Activated T-cell treated with anti-CD3 and anti-CD28 coated beads for 1 hour (primary cell): ENCODE measurements around the gene CCDC85B.
A peak's percentile ranks its signal among the peaks of the same experiment; 100 is the strongest.
"Not testable (repeated sequence)": the region's sequence is repeated elsewhere in the genome, so short reads cannot be mapped to it uniquely, and the experiment has no call there.

ENCODE experiments used
- DNase-seq: peaks from one replicate; pipeline ENCODE4 v3.0.0-alpha.2; 2020; ENCODE audit warnings: low read depth

Gene CCDC85B

DNA sequence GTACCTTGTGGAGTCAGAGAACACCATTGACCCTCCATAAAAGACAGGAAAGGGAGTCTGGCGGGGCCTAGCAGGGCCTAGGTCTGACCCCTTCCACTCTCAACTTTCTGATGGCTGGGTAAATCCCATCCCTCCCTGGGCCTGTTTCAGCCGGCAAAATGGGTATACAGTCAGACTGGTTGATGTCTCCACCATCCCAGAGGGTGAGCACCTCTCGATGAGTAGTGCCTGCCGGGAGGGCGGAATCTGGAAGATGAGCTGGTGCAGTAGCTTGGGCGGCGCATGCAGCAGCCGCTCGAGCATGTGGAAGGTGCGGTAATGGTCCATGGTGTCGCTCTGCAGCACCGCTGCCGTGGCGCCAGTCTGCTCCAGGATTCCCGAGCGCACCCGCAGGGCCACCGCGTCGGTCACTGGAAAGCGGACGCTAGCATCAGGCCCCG is 2.7 kb upstream of the CCDC85B start:
- DNase-seq: no peak

DNA sequence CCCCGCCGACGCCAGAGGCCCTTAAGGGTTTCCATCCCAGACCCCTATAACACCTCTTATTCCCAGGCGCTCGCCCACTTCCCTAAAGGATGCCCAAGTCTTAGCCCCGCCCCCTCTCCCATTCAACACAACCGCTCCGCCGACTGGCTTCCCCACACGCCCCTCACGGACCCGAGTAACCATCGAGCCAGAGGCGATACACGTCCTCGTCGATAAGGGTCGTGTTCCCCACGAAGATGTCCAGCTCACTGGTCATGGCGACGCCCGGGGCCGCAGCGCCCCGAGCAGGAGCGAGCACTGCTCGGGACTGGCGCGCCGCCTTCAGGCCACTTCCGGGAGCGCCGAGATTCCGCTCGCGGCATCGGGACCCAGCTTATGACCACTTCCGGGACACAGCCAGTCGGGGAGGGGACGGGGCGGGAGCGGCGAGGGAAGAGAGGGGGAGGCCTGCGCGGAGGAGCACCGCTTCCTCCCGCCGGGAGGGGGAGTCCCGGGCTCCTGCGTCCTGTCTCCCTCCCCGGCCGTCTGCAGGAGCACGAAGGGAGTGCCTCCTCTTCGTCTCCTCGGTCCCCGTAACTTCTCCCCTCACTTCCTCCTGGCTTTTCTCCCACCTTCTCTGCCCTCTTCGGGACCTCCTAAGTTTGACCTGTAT is 2.2 kb upstream of the CCDC85B start, which contains the start of gene FIBP:
Gene FIBP (minus strand): TSS at position 309 of the 652 bp plus-strand sequence. CDS start 53 bp downstream, at position 256.
- DNase-seq: peak; percentile 92

DNA sequence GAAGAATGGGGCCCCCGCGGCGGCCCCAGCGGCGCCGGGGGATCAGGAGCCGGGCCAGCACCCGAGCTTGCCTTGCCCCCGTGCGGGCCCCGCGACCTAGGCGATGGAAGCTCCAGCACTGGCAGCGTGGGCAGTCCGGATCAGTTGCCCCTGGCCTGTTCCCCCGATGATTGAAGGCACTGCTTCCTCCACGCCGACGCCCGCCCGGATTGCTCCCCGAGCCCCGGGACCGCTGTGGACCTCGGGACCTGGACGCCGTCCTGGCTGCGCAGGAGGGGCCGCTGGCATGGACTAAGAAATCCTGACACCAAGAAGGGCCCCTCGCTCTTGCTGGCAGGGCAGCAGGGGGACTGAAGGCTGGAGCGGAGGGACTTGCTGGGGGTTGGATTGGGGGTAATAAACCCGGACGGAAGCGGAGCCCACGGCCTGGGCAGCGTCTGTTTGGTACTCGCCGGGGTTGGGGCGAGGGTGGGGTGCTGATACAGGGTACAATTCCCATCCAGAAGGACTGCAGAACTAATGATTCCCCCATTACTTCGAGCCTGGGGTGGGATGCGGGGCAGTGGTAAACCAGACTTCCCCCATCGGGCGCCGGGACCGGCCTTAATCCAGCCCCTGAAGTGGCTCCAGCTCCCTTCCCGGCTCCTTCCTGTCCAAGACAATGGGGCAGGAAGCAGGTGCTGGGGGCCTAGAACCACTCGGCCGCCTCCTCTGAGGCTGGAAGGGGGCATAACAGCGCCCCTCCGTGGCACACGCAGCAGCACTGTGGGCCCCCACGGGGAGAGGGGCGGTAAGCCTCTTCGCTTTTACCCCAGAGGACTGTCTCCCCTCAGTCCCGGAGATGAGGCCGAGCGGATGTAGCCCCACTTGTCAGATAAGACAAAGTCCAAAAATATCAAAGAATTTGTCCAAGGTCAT is 1.0 kb downstream of the CCDC85B start:
- no peak for DNase-seq

DNA sequence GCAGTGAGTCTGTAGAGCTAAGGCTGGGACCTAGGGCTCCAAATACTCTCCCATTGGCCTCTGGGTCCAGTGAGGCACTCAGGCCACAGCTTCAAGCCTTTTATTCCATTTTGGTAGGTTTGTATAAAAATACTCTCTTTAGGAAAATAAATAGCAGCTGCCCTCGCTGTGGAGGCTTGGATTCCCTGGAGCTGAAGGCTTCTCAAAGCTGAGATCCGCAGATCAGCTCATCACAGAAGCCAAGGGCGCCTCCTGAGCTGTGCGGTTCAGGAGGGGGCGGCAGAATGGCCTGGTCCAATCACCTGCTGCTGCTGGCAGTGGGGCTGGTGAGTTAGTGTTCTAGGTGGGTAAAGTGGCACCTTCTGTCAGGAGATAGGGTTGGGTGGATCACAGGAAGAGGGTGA is 1.7 kb downstream of the CCDC85B start:
- DNase-seq: not testable (repeated sequence)

- DNase-seq: no peak
Observed at GRCh38 chr11:65892661-65893317, 2.3 kb downstream of the CCDC85B start.

- DNase-seq: no peak
Observed at GRCh38 chr11:65894034-65894591, 3.6 kb downstream of the CCDC85B start.

DNA sequence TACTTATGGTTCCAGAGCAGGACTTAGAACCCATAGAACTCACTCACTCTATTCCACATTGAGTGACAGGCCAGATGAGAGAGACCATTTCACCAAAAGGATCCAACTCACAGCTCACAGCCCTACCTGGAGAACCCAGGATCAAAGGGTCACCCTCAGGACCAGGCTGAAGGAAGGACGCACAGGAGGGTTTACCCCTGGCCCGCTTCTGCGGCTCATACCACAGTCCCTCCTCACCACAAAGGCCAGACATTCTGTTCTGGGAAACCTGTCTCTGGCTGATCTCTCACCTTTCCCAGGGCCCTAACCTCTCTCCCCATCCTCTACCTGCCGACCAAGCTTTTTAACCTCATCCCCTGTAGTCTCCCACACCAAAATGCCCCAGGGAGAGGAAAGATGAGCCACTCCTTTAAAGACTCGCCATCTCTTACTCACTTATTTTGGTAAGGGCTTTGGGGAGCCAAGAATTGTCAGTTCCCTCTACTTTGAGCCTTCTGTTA is 5.1 kb downstream of the CCDC85B start:
- DNase-seq: no peak

- no peak for DNase-seq
Observed at GRCh38 chr11:65896034-65896999, 5.8 kb downstream of the CCDC85B start.

GRCh38 chr11:65897020-65897471 is 6.6 kb downstream of the CCDC85B start:
- DNase-seq: no peak

GRCh38 chr11:65898656-65899355 is 8.3 kb downstream of the CCDC85B start:
- no peak for DNase-seq

- no peak for DNase-seq
Observed at GRCh38 chr11:65899356-65900124, 9.1 kb downstream of the CCDC85B start.

DNA sequence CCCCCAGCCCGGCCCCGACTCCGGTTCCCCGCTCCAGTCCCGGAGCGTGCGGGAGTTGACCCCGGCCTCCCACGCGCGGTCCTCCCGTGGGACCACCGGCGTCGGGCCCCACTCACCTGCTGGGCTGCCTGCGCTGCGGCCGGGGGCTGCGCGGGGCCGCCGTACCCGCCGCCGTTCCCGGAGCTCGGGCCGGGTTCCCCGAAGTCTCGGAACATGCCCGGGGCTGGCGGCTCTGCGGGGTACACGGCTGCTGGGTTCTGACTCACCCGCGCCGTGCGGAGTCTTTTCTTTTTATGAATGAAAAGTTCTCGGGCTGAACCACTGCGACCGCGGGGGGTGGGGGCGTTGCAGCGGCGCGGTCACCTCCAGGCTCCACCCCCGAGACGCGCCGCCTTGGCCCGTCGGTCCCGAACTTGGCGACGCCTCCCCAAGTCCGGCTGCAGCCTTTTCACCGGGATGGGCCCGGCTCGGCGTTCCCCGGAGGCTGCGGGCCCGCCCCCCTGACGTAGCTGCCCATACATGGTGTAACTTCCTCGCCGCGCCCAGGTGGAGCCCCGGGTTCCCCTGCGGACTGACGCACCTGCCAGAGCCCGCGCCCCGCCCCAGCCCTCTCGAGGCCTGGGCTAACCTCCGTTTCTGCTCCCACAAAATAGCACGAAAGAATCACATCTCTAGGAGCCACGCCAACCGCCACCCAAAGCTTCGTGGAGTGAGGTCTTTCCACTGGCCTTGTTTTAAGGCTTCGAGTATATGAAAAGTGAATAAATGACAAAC is 9.8 kb downstream of the CCDC85B start, which contains the start of gene FOSL1:
Gene FOSL1 (minus strand): TSS at position 264 of the 774 bp plus-strand sequence. CDS start 49 bp downstream, at position 215.
- DNase-seq: peak; percentile 87

DNA sequence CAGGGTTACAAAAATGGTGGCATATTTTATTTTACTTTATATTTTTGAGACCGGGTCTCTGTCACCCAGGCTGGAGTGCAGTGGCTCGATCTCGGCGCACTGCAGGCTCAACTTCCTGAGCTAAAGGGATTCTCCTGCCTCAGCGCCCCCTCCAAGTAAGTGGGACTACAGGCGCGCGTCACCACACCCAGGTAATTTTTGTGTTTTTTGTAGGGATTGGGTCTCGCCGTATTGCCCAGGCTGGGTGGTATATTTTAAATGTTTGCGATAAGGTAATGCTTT is 10.4 kb downstream of the CCDC85B start:
- no peak for DNase-seq

DNA sequence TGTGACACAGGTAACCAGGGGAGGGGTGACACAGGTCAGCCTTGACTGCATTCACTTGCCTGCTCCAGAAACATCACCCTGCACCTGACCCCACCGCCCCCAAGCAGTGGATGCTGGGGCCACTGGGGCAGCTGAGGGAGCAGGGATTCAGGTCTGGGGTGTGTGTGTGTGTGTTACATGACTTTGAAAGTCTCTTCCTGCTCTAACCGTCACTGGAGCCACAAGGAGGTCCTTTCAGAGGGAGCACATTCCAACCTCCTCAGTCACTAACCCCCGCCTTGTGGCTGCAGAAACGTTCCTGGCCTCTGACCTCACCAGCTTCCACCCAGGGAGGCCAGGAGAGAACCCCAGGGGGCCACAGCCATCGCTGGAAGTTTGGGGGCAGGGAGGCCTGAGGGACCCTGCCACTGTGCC is 12.6 kb downstream of the CCDC85B start:
- DNase-seq: no peak

DNA sequence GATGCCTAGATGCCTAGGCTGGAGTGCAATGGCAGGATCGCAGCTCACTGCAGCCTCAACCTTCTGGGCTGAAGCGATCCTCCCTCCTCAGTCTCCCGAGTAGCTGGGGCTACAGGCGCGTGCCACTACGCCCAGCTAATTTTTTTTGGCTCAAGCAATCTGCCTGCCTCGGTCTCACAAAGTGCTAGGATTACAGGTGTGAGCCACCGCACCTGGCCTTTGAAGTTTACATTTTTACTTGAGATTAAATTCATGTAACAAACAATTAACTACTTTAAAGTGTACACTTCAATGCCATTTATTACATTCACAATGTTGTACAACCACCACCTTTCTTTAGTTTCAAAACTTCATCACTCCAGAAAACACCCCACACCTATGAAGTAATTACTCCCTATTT is 13.2 kb downstream of the CCDC85B start:
- no peak for DNase-seq

GRCh38 chr11:65906602-65907001 is 16.1 kb downstream of the CCDC85B start:
- DNase-seq: no peak

- DNase-seq: no peak
Observed at GRCh38 chr11:65907878-65908277, 17.4 kb downstream of the CCDC85B start.

DNA sequence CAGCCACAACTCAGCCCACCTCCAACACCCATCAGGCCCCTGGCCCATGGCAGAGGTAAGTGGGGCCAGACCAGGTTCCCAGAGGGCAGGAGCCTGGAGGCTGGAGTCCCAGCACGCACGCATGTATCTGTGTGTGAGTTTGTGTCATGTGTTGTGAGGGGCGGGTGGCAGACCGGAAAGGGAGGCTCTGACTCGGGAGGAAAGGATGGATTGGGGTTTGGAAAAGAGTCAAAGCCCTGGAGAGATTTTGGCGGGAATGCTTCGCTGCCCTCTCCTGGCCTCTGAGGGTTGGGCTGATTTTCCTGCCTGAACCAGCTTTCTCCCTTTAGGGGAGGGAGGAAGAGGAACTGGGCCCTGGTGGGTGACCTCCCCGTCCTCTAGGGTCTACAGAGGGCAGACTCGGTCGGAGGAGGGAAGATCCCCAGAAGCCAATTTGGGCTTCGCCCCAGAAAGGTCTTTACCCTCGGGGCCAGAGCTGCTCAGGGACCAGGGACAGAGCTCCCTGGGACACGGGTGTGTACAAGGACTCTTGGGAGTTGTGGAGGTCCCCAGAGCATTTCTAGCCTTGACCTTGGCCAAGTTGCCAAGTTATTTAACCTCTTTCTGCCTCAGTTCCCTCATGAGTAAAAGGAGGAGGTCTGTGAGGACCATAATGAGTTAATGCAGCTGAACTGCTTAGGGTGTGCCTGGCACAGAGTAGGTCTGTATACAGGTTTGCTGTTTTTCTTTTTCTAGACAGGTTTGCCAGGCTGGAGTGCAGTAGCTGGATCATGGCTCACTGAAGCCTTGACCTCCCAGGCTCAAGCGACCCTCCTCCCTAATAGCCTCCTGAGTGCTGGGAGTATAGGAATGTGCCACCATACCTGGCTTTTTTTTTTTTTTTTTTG is 21.5 kb downstream of the CCDC85B start:
- DNase-seq: no peak
